Natural killer cell (primary cell): ENCODE results near the gene KRTAP10-8. TPM values are rescaled to one million over a fixed set of nuclear protein-coding genes. Genes with fewer than 3 reads are reported as not detected.
"Not testable (repeated sequence)": the region's sequence is repeated elsewhere in the genome, so short reads cannot be mapped to it uniquely, and the experiment has no call there.

Experiments
- ATAC-seq, 3 donors: fragments of 150-1000 bp in 2 of 3; fragments of 200-7000 bp in 1 of 3; cut with Tn5 transposase; 1 replicate in 1 of 3; 2 replicates in 2 of 3; pipeline ENCODE4 v1.10.0; 2021; ENCODE audit warnings: mild to moderate bottlenecking in 2 of 3, moderate library complexity in 2 of 3
- DNase-seq, 2 donors: peaks; one replicate each; pipeline versions ENCODE4 v3.0.0 to v3.0.0-alpha.2; 2013 to 2021; ENCODE audit warnings: mixed read lengths in 1 of 2
- H3K27ac ChIP-seq: one replicate; pipeline ENCODE4 v1.5.1; 2013; ENCODE audit warnings: mild to moderate bottlenecking, low read length
- H3K27me3 ChIP-seq: one replicate; pipeline ENCODE4 v1.6.1; 2013; ENCODE audit warnings: low read length; ENCODE audit not compliant: control insufficient read depth, insufficient read depth
- H3K36me3 ChIP-seq: one replicate; pipeline ENCODE4 v1.6.1; 2013; ENCODE audit warnings: low read length; ENCODE audit not compliant: control insufficient read depth, insufficient read depth
- H3K4me1 ChIP-seq: one replicate; pipeline ENCODE4 v1.6.1; 2013; ENCODE audit warnings: low read length; ENCODE audit not compliant: control insufficient read depth, insufficient read depth
- H3K4me3 ChIP-seq: one replicate; pipeline ENCODE4 v1.5.1; 2013; ENCODE audit warnings: low read length
- H3K9me3 ChIP-seq: one replicate; pipeline ENCODE4 v1.6.1; 2013; ENCODE audit warnings: low read length; ENCODE audit not compliant: control insufficient read depth, insufficient read depth
- H3K27ac Mint-ChIP-seq, 2 donors: one replicate each; pipeline ENCODE4 v1.8.0; 2022; ENCODE audit warnings: mild to moderate bottlenecking in 2 of 2, mixed read lengths in 2 of 2, moderate library complexity in 1 of 2
- H3K27me3 Mint-ChIP-seq, 2 donors: one replicate each; pipeline ENCODE4 v1.8.0; 2022; ENCODE audit warnings: low read depth in 2 of 2, mixed read lengths in 2 of 2
- H3K36me3 Mint-ChIP-seq: one replicate; pipeline ENCODE4 v1.8.0; 2022; ENCODE audit warnings: mixed read lengths
- H3K4me1 Mint-ChIP-seq, 2 donors: one replicate each; pipeline ENCODE4 v1.8.0; 2022; ENCODE audit warnings: mixed read lengths in 2 of 2
- H3K4me3 Mint-ChIP-seq: one replicate; pipeline ENCODE4 v1.8.0; 2022; ENCODE audit warnings: mild to moderate bottlenecking, moderate library complexity, mixed read lengths
- H3K9me3 Mint-ChIP-seq, 2 donors: one replicate each; pipeline ENCODE4 v1.8.0; 2022; ENCODE audit warnings: mixed read lengths in 2 of 2
- CTCF ChIP-seq: fragments of 200-600 bp; IDR thresholded peaks from one replicate; pipeline ENCODE4 v1.8.0; 2022; ENCODE audit warnings: antibody characterized with exemption
- WGBS: methylation state at CpG from one replicate; pipeline ENCODE4 v1.1.7; 2013; ENCODE audit warnings: missing lambda C conversion rate; ENCODE audit not compliant: insufficient coverage; 5-methylcytosine and 5-hydroxymethylcytosine counted together
- intact Hi-C: fragments of 100-400 bp; cut with micrococcal nuclease; formaldehyde crosslinking; loops from one replicate; pipeline ENCODE4 v1.14.2; 2022
- total RNA-seq, 4 donors: library from RNA; stranded (reverse); fragments of 120-200 nt in 1 of 4; gene quantifications; one replicate each; pipeline versions ENCODE4 v1.2.3 to v1.2.4, GENCODE V29; 2013 to 2022

KRTAP10-8 gene
- total RNA-seq, 3 donors from 2014 or later (not counting 1 experiment from before 2014, with no cell fraction given) = not detected

GRCh38 chr21:44599264-44600029, 12.4 kb upstream of the KRTAP10-8 start:
- H3K27ac Mint-ChIP-seq = no peak overlapping the region
- TF ChIP-seq CTCF = no peak
- ATAC-seq = no peak
- H3K4me1 Mint-ChIP-seq = no peaks in the 10 kb centered on the region
- no peak for DNase-seq
- H3K4me3 Mint-ChIP-seq = no peak overlapping the region
- Histone ChIP-seq H3K27ac (no peak overlapping the region), H3K9me3 (no peaks in the 10 kb centered on the region), H3K4me1 (no peaks in the 10 kb centered on the region), H3K27me3 (no peaks in the 10 kb centered on the region), H3K36me3 (no peaks in the 10 kb centered on the region), H3K4me3 (no peak overlapping the region)
- 83% methylated on average over 8 of the region's 8 CpGs for WGBS
- no peaks in the 10 kb centered on the region for H3K36me3 Mint-ChIP-seq
- intact Hi-C loops = no loop called here
- H3K9me3 Mint-ChIP-seq = peaks cover 2 to 3% of the 10 kb centered on the region in 2 donors
- peaks cover 11 to 13% of the 10 kb centered on the region in 2 donors for H3K27me3 Mint-ChIP-seq

- H3K4me3 Mint-ChIP-seq, H3K27ac ChIP-seq, DNase-seq, H3K4me1 ChIP-seq, ATAC-seq, H3K4me3 ChIP-seq, H3K9me3 ChIP-seq, H3K27ac Mint-ChIP-seq, H3K4me1 Mint-ChIP-seq, H3K36me3 Mint-ChIP-seq, H3K36me3 ChIP-seq, intact Hi-C loops, H3K9me3 Mint-ChIP-seq, H3K27me3 ChIP-seq: not testable (repeated sequence)
- 87% methylated on average over 23 of the region's 23 CpGs for WGBS
- H3K27me3 Mint-ChIP-seq = peaks cover 13 to 20% of the 10 kb centered on the region in 2 donors
These were observed 11.5 kb upstream of the KRTAP10-8 start, which contains the start of gene KRTAP10-7 for GRCh38 chr21:44600118-44600978. KRTAP10-7 (plus strand) TSS chr21:44600597; CDS start chr21:44600622, 25 bp downstream.

GRCh38 chr21:44601091-44601490, 10.8 kb upstream of the KRTAP10-8 start:
- H3K27me3 ChIP-seq, DNase-seq, H3K4me1 Mint-ChIP-seq, ATAC-seq, H3K27ac Mint-ChIP-seq, H3K36me3 Mint-ChIP-seq, H3K4me1 ChIP-seq, H3K4me3 Mint-ChIP-seq, H3K27ac ChIP-seq, intact Hi-C loops, H3K9me3 Mint-ChIP-seq, H3K36me3 ChIP-seq, H3K4me3 ChIP-seq, H3K9me3 ChIP-seq: not testable (repeated sequence)
- WGBS = 87% methylated on average over 10 of the region's 10 CpGs
- H3K27me3 Mint-ChIP-seq = peaks cover 17 to 27% of the 10 kb centered on the region in 2 donors

GRCh38 chr21:44601596-44602462, 10.1 kb upstream of the KRTAP10-8 start:
- H3K27ac ChIP-seq = no peak overlapping the region
- Mint-ChIP-seq H3K27me3 (peaks cover 20 to 34% of the 10 kb centered on the region in 2 donors), H3K36me3 (no peaks in the 10 kb centered on the region), H3K9me3 (peaks cover 2 to 3% of the 10 kb centered on the region in 2 donors), H3K4me1 (no peaks in the 10 kb centered on the region), H3K27ac (no peak overlapping the region), H3K4me3 (no peak overlapping the region)
- DNase-seq (no peak), ATAC-seq (no peak)
- H3K4me1 ChIP-seq = no peaks in the 10 kb centered on the region
- no peak for TF ChIP-seq CTCF
- no peak overlapping the region for H3K4me3 ChIP-seq
- no peaks in the 10 kb centered on the region for H3K36me3 ChIP-seq
- 84% methylated on average over 23 of the region's 23 CpGs for WGBS
- H3K27me3 ChIP-seq = no peaks in the 10 kb centered on the region
- no peaks in the 10 kb centered on the region for H3K9me3 ChIP-seq
- intact Hi-C loops = no loop called here
